ENCODE measurements around the gene TMEM229A. TPM values are rescaled to one million over a fixed set of nuclear protein-coding genes. Genes with fewer than 3 reads are reported as not detected.

Gene TMEM229A
- total and polyA plus RNA-seq, 10 of the 15 experiments (the other 5 are each of a cell fraction or from before 2014, with no cell fraction given), result not detected

DNA sequence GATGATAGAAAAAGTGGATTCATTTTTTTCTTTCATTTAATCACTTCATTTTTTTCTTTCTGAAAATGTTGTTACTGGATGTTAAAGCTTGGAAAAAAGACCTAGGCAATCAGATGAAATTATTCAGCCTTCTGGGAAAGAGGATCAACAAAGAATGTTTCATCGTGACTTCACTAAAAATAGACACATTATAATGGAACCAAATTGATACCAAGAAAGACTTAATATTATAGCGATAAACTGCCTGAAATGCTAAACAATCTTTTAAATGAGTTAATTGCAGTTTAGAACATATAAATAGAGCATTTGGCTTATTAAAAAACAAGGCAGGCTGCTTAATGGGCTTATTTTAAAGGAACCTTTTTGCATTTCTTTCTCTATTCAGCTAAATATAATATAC is 25.6 kb upstream of the TMEM229A start:
- ATAC-seq (no peak), FAIRE-seq (no peak), DNase-seq (ENCODE audit: low read depth, low spot score) (no peak)
- no peak overlapping the region for H3K27ac ChIP-seq (ENCODE audit: control insufficient read depth, insufficient read depth)
- in situ Hi-C loops (cut with MboI), result no loop called here
- H3K4me1 ChIP-seq (ENCODE audit: control insufficient read depth, insufficient read depth, low read length), result no peaks in the 10 kb centered on the region
- no peaks in the 10 kb centered on the region for H3K9me3 ChIP-seq (replicated peaks; ENCODE audit: control insufficient read depth, insufficient read depth, low read length)
- H3K4me2 ChIP-seq (ENCODE audit: control insufficient read depth, insufficient read depth), result no peak overlapping the region
- no TSS peak for BruUV-seq (replicated peaks)
- no peak overlapping the region for H3K9ac ChIP-seq (ENCODE audit: control insufficient read depth, insufficient read depth, low read length)
- no peak overlapping the region for H2AFZ ChIP-seq (ENCODE audit: control insufficient read depth, low read depth, low read length)
- no peaks in the 10 kb centered on the region for H3K27me3 ChIP-seq (replicated peaks in 1 of 2; ENCODE audit: control insufficient read depth in 2 of 2, insufficient read depth in 2 of 2, low read length in 1 of 2)
- ChIA-PET SMC1A (ENCODE audit: uncharacterized antibody, unreplicated experiment) (no interaction called here), CTCF (interaction anchor here (1.8 kb wide), 1 partner anchor 42 kb away, joined by 5 read pairs; no protein-coding TSS in a partner anchor), POLR2A (no interaction called here), RAD21 (ENCODE audit: unreplicated experiment) (interaction anchor here (0.8 kb wide), 1 partner anchor 13 kb away, joined by 3 read pairs; no protein-coding TSS in a partner anchor)
- no peaks in the 10 kb centered on the region for H3K79me2 ChIP-seq (ENCODE audit: control insufficient read depth, insufficient read depth, low read length)
- TF ChIP-seq BCLAF1 (IDR thresholded peaks at IDR 0.05) (no peak), ZSCAN29 (IDR thresholded peaks at IDR 0.05) (no peak)
- no peak overlapping the region for H3K4me3 ChIP-seq
- intact Hi-C loops (cut with micrococcal nuclease; ENCODE audit: unreplicated experiment), result no loop called here
- no peaks in the 10 kb centered on the region for H4K20me1 ChIP-seq (ENCODE audit: control insufficient read depth, insufficient read depth)
- no peaks in the 10 kb centered on the region for H3K36me3 ChIP-seq (ENCODE audit: control insufficient read depth in 2 of 2, insufficient read depth in 2 of 2, low read length in 1 of 2)
- 41% methylated on average over 2 of the region's 2 CpGs for WGBS (ENCODE audit: insufficient coverage, insufficient replicate concordance, low lambda C conversion rate, missing lambda C conversion rate)

DNA sequence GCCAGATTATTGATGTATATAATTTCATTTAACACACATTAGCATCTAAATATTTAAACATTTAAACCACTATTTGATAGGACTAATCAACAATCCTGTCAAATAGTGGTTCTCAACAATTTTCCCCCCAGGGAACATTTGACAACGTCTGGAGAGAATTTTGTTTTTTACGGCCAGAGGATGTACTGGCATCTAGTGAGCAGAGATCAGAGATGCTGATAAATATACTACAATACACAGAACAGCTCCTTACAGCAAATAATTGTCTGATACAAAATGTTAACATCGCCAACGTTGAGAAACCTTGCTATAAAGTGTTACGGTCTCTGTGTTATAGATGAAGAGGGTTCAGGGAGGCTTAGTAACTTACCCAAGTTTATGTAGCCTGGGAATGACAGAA is 25.0 kb upstream of the TMEM229A start:
- no peak overlapping the region for H3K9ac ChIP-seq (ENCODE audit: control insufficient read depth, insufficient read depth, low read length)
- RAD21 ChIA-PET (ENCODE audit: unreplicated experiment), result interaction anchor here (0.8 kb wide), 1 partner anchor 13 kb away, joined by 3 read pairs; no protein-coding TSS in a partner anchor
- no peaks in the 10 kb centered on the region for H3K36me3 ChIP-seq (ENCODE audit: control insufficient read depth in 2 of 2, insufficient read depth in 2 of 2, low read length in 1 of 2)
- no peak for ATAC-seq
- CTCF ChIA-PET, result interaction anchor here (1.8 kb wide), 1 partner anchor 43 kb away, joined by 5 read pairs; no protein-coding TSS in a partner anchor
- no peaks in the 10 kb centered on the region for H3K4me1 ChIP-seq (ENCODE audit: control insufficient read depth, insufficient read depth, low read length)
- FAIRE-seq, result no peak
- H3K27me3 ChIP-seq (replicated peaks in 1 of 2; ENCODE audit: control insufficient read depth in 2 of 2, insufficient read depth in 2 of 2, low read length in 1 of 2), result no peaks in the 10 kb centered on the region
- DNase-seq (ENCODE audit: low read depth, low spot score), result no peak
- intact Hi-C loops (cut with micrococcal nuclease; ENCODE audit: unreplicated experiment), result no loop called here
- POLR2A ChIA-PET, result no interaction called here
- H3K4me2 ChIP-seq (ENCODE audit: control insufficient read depth, insufficient read depth), result no peak overlapping the region
- in situ Hi-C loops (cut with MboI), result no loop called here
- no peaks in the 10 kb centered on the region for H3K79me2 ChIP-seq (ENCODE audit: control insufficient read depth, insufficient read depth, low read length)
- no peaks in the 10 kb centered on the region for H3K9me3 ChIP-seq (replicated peaks; ENCODE audit: control insufficient read depth, insufficient read depth, low read length)
- SMC1A ChIA-PET (ENCODE audit: uncharacterized antibody, unreplicated experiment), result no interaction called here
- no peak overlapping the region for H3K27ac ChIP-seq (ENCODE audit: control insufficient read depth, insufficient read depth)
- no peak overlapping the region for H3K4me3 ChIP-seq
- no TSS peak for BruUV-seq (replicated peaks)
- no peaks in the 10 kb centered on the region for H4K20me1 ChIP-seq (ENCODE audit: control insufficient read depth, insufficient read depth)
- 38% methylated on average over 5 of the region's 5 CpGs for WGBS (ENCODE audit: insufficient coverage, insufficient replicate concordance, low lambda C conversion rate, missing lambda C conversion rate)
- H2AFZ ChIP-seq (ENCODE audit: control insufficient read depth, low read depth, low read length), result no peak overlapping the region
- no peak for TF ChIP-seq BACH1 (IDR thresholded peaks at IDR 0.05; ENCODE audit: borderline replicate concordance)
- TF ChIP-seq BCLAF1 (IDR thresholded peaks at IDR 0.05), result no peak
- no peak for TF ChIP-seq KLF5 (IDR thresholded peaks at IDR 0.05; ENCODE audit: partially characterized antibody)
- no peak for TF ChIP-seq CREM (IDR thresholded peaks at IDR 0.05; ENCODE audit: low read depth)
- no peak for TF ChIP-seq ZBTB33 (IDR thresholded peaks at IDR 0.05)
